Stomach (tissue), 9 donors: Measurements from ENCODE around the gene UNC80. TPM values are rescaled to one million over a fixed set of nuclear protein-coding genes. Genes with fewer than 3 reads are reported as not detected.

Experiments
- DNase-seq, 2 donors: peaks; one replicate each; pipeline versions ENCODE4 v3.0.0 to v3.0.0-alpha.2; 2013 to 2019
- H3K27ac ChIP-seq, 5 donors: fragments of 200-600 bp in 4 of 5; sonication (generic) in 4 of 5; one replicate each; pipeline ENCODE4 v1.5.1; 2013 to 2019; ENCODE audit warnings: mild to moderate bottlenecking in 1 of 5, moderate library complexity in 1 of 5
- H3K27me3 ChIP-seq, 3 donors: fragments of 200-600 bp; sonication (generic); one replicate each; pipeline ENCODE4 v1.5.1; 2017 to 2019; ENCODE audit warnings: mixed run types in 1 of 3
- H3K36me3 ChIP-seq, 4 donors: fragments of 200-600 bp; sonication (generic); 1 replicate in 3 of 4; 2 replicates in 1 of 4; pipeline ENCODE4 v1.5.1; 2016 to 2019
- H3K4me1 ChIP-seq, 4 donors: fragments of 200-600 bp; sonication (generic); one replicate each; pipeline ENCODE4 v1.5.1; 2016 to 2019
- H3K4me3 ChIP-seq, 4 donors: fragments of 200-600 bp; sonication (generic) in 3 of 4; one replicate each; pipeline ENCODE4 v1.5.1; 2016 to 2019; ENCODE audit warnings: mild to moderate bottlenecking in 1 of 4
- H3K9me3 ChIP-seq, 4 donors: fragments of 200-600 bp; sonication (generic); one replicate each; pipeline ENCODE4 v1.5.1; 2016 to 2019
- EP300 ChIP-seq: sonication (generic); formaldehyde crosslinking; IDR thresholded peaks from one replicate; pipeline ENCODE4 v1.6.1; 2017; ENCODE audit warnings: antibody characterized with exemption
- POLR2A ChIP-seq, 4 donors: fragments of 450-650 bp; IDR thresholded peaks; one replicate each; pipeline ENCODE4 v1.6.1; 2016; ENCODE audit warnings: antibody characterized with exemption in 4 of 4, control low read depth in 2 of 4, mild to moderate bottlenecking in 1 of 4, moderate library complexity in 1 of 4
- POLR2AphosphoS5 ChIP-seq, 3 donors: sonication (generic); formaldehyde crosslinking; IDR thresholded peaks; one replicate each; pipeline ENCODE4 v1.6.1; 2016; ENCODE audit warnings: antibody characterized with exemption in 3 of 3
- WGBS, 5 donors: extraction: QIAGEN DNeasy Blood & Tissue Kit in 3 of 5; methylation state at CpG; one replicate each; pipeline versions ENCODE4 v1.1.5 to v1.1.7; 2013 to 2018; 5-methylcytosine and 5-hydroxymethylcytosine counted together
- intact Hi-C: fragments of 100-400 bp; cut with DNase I; formaldehyde crosslinking; loops from one replicate; pipeline ENCODE4 v1.15.1; 2023; ENCODE audit warnings: low total_unique reads
- polyA plus RNA-seq, 3 donors: library from polyadenylated mRNA; stranded (reverse); fragments of 200-250 nt; gene quantifications; one replicate each; pipeline ENCODE4 v1.2.3, GENCODE V29; 2013
- total RNA-seq, 5 donors: library from RNA; depleted of rRNA; stranded (reverse); fragments of >200 nt; gene quantifications; one replicate each; pipeline versions ENCODE4 v1.1.0 to v1.2.3, GENCODE V29; 2014 to 2016
- TF ChIP-seq, protein P1 (sequence below), 7 experiments: fragments of 450-650 bp in 4 of 7; fragments of 200-600 bp in 3 of 7; sonication (generic) in 3 of 7; IDR thresholded peaks; one replicate each; pipeline ENCODE4 v1.5.1; 2016 to 2019; ENCODE audit warnings: antibody characterized with exemption in 7 of 7, control low read depth in 2 of 7, mild to moderate bottlenecking in 1 of 7
- donor health status: healthy with polysubstance abuse.
- donor health status: Bipolar disorder and iron deficiency.
- donor health status: healthy.

UNC80 gene
- total and polyA plus RNA-seq, 8 donors = 0.08 to 5.1 (median 0.29) TPM; not detected in 1

DNA sequence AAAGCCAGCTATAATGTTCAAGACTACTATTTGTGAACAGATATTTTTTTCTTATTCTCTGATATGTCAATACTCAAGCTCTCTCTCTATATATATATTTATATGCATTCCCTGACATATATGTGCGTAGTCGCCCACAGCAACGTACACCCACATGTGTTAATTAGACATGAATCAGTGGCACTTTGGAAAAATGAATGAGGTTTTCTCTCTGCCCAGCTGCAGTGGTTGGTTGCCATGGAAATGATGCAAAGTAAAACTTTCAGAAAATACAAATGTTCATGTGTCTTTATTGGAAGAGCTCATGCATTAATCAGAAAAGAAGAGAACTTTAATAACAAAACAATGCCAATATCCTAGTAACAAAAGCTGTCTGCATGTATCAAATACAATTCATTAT lies 34.7 kb downstream of the UNC80 start:
- TF ChIP-seq, protein P1, sequence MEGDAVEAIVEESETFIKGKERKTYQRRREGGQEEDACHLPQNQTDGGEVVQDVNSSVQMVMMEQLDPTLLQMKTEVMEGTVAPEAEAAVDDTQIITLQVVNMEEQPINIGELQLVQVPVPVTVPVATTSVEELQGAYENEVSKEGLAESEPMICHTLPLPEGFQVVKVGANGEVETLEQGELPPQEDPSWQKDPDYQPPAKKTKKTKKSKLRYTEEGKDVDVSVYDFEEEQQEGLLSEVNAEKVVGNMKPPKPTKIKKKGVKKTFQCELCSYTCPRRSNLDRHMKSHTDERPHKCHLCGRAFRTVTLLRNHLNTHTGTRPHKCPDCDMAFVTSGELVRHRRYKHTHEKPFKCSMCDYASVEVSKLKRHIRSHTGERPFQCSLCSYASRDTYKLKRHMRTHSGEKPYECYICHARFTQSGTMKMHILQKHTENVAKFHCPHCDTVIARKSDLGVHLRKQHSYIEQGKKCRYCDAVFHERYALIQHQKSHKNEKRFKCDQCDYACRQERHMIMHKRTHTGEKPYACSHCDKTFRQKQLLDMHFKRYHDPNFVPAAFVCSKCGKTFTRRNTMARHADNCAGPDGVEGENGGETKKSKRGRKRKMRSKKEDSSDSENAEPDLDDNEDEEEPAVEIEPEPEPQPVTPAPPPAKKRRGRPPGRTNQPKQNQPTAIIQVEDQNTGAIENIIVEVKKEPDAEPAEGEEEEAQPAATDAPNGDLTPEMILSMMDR (IDR thresholded peaks at IDR 0.05) = no peak
- no peak for TF ChIP-seq POLR2A (IDR thresholded peaks at IDR 0.05)
- TF ChIP-seq POLR2AphosphoS5 (IDR thresholded peaks at IDR 0.05) = no peak
- no peak for TF ChIP-seq EP300
- DNase-seq = no peak
- Histone ChIP-seq H3K9me3 (no peaks in the 10 kb centered on the region), H3K36me3 (no peaks in the 10 kb centered on the region), H3K4me3 (no peak overlapping the region), H3K4me1 (no peaks in the 10 kb centered on the region), H3K27ac (no peak overlapping the region), H3K27me3 (no peaks in the 10 kb centered on the region)
- intact Hi-C loops = no loop called here
- WGBS, 5 donors = 64 to 66% (median 64%) methylated on average over 3 of the region's 3 CpGs

DNA sequence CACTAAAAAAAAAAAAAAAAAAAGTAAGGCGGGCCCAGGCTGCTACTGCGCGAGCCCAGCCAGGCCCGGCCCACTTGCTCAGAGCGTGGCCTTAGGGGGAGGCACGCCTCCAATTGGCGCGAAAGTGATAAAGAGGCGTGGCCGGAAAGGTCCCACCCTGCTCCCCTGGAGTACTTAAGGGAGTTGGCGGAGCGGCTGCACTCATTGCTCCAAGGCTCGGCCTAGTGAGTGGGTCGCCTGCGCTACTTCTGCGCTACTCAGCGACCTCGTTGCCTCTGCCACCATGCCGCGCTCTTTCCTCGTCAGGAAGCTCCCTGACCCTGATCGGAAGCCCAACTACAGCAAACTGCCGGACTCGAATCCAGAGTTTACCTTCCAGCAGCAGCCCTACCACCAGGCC lies 36.9 kb downstream of the UNC80 start:
- no peak for DNase-seq
- no peak overlapping the region for H3K4me3 ChIP-seq
- intact Hi-C loops = no loop called here
- H3K4me1 ChIP-seq = no peaks in the 10 kb centered on the region
- no peaks in the 10 kb centered on the region for H3K27me3 ChIP-seq
- no peak overlapping the region for H3K27ac ChIP-seq
- no peaks in the 10 kb centered on the region for H3K9me3 ChIP-seq
- TF ChIP-seq POLR2AphosphoS5 (IDR thresholded peaks at IDR 0.05) (no peak), POLR2A (IDR thresholded peaks at IDR 0.05) (no peak), EP300 (no peak)
- TF ChIP-seq, protein P1 (IDR thresholded peaks at IDR 0.05) = no peak
- H3K36me3 ChIP-seq = no peaks in the 10 kb centered on the region
- 96 to 98% (median 97%) methylated on average over 23 to 24 of the region's 24 CpGs for WGBS, 5 donors

DNA sequence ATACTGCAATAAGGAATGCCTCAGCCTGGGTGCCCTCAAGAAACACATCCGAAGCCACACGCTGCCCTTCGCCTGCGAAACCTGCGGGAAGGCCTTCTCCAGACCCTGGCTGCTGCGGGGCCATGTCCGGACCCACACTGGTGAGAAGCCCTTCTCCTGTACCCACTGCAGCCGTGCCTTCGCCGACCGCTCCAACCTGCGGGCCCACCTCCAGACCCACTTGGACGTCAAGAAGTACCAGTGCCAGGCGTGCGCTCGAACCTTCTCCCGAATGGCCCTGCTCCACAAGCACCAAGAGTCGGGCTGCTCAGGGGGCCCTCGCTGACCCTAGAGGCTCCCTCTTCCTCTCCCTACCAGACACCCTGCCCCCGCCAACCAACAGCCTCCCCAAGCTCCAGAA lies 37.6 kb downstream of the UNC80 start:
- no peaks in the 10 kb centered on the region for H3K4me1 ChIP-seq
- intact Hi-C loops = no loop called here
- no peak overlapping the region for H3K4me3 ChIP-seq
- no peak for DNase-seq
- WGBS, 5 donors = 93 to 98% (median 96%) methylated on average over 8 to 20 of the region's 20 CpGs
- no peak for TF ChIP-seq POLR2A (IDR thresholded peaks at IDR 0.05)
- TF ChIP-seq EP300 = no peak
- TF ChIP-seq, protein P1 (IDR thresholded peaks at IDR 0.05) = no peak
- no peak for TF ChIP-seq POLR2AphosphoS5 (IDR thresholded peaks at IDR 0.05)
- no peak overlapping the region for H3K27ac ChIP-seq
- no peaks in the 10 kb centered on the region for H3K9me3 ChIP-seq
- H3K27me3 ChIP-seq = no peaks in the 10 kb centered on the region
- no peaks in the 10 kb centered on the region for H3K36me3 ChIP-seq

DNA sequence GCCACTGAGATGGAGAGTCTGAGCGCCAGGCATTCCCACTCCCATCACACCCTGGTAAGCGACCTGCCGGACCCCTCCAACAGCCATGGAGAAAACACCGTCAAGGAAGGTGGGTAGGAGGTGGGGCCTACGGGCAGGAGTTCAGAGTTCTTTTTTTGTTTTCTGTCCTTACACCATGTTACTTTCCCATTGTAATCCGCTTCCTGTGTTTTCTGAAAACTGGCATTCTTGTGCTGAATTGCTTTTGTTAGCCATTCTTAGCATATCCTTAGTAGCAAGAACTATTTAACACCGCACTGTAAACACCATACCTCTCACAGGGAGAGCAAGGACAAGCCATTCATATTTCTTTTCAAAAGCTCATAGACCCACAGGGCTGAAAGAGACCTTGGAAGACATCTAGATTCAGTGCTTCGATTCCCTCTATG lies 46.2 kb downstream of the UNC80 start:
- Histone ChIP-seq H3K9me3 (no peaks in the 10 kb centered on the region), H3K4me1 (no peaks in the 10 kb centered on the region), H3K27me3 (no peaks in the 10 kb centered on the region), H3K4me3 (no peak overlapping the region), H3K27ac (no peak overlapping the region), H3K36me3 (no peaks in the 10 kb centered on the region)
- 41 to 51% (median 48%) methylated on average over 8 of the region's 8 CpGs for WGBS, 5 donors
- DNase-seq = no peak
- intact Hi-C loops = no loop called here
- TF ChIP-seq POLR2A (IDR thresholded peaks at IDR 0.05) (no peak), POLR2AphosphoS5 (IDR thresholded peaks at IDR 0.05) (no peak), EP300 (no peak)
- TF ChIP-seq, protein P1 (IDR thresholded peaks at IDR 0.05) = no peak
